Muscle of back (tissue), 11 donors: ENCODE results near the gene TSPEAR. TPM values are rescaled to one million over a fixed set of nuclear protein-coding genes. Genes with fewer than 3 reads are reported as not detected.
"Not testable (repeated sequence)": the region's sequence is repeated elsewhere in the genome, so short reads cannot be mapped to it uniquely, and the experiment has no call there.

Source experiments
- DNase-seq, 3 donors: peaks; one replicate each; pipeline versions ENCODE4 v3.0.0 to v3.0.0-alpha.2; 2013
- polyA plus RNA-seq, 10 donors: library from polyadenylated mRNA; unstranded; fragments of 120-200 nt; gene quantifications; one replicate each; pipeline ENCODE4 v1.2.1, GENCODE V29; 2013; ENCODE audit not compliant: insufficient read length in 10 of 10

TSPEAR gene
- polyA plus RNA-seq, 10 donors: 0.10 to 3.2 (median 0.22) TPM; not detected in 1

DNA sequence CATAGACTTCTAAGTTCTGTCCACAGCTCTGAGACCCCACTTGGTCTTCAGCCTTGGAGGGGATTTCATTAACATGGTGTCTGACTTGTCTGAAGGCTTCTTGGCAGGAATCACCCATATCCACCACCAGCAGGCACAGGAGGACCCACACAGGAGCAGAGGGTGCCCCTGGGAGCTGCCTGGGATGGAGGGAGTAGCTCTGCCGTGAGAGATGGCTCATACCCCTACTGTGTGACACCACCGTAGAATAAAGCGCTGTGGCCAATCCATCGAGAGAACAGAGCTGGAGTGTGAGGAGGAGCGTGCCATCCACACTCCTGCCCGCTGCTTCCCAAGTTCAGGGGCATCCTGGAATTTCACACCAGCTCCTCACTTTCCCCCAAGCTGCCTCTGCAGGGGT is 26.3 kb downstream of the TSPEAR start:
- not testable (repeated sequence) for DNase-seq

DNA sequence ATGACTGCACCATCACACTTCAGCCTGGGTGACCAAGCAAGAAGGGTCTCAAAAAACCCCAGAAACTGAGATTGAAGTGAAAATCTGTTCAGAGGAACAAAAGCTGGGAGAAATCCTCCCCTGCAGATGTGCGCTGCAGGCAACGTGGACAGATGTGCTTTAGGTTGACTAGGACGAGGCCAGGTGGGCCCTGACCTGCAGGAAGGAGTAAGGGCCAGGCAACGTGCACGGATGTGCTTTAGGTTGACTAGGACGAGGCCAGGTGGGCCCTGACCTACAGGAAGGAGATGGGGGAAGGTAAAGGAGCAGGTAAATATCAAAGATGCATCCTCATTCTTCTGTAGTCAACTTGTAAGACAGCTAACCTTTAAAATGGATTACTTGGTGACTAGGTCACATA is 26.9 kb downstream of the TSPEAR start:
- DNase-seq: no peak

- no peak for DNase-seq
Observed at GRCh38 chr21:44684077-44684476, 27.3 kb downstream of the TSPEAR start.

DNA sequence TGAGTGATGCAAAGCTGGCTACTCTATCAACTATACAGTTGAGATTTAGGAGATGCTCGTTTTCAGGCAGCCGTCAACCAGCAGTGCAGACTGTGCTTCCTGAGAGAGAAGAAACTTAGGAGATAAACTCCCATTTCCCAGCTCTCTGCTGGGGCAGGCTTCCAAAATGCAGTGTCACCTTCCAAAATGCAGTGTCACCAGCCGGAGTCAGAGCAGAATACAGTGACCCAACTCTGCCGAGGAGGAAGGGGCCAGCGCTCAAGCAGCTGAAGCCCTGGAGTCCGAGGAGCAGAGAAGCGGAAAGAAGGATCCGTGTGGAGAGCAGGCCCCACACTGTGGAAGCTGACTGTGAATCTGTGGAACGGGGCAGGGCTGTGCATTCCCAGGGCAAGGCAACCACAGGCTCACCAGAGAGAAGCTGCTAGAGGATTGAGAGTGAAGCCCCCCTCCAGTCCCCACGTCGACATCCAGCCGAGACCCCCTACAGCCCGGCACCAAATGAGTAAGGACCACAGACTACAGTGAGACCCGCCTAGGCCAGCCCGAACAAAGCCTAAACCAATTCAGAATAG is 28.7 kb downstream of the TSPEAR start:
- DNase-seq: no peak

- DNase-seq: no peak
Observed at GRCh38 chr21:44681861-44682579, 29.4 kb downstream of the TSPEAR start, which contains the start of gene KRTAP12-1. Gene KRTAP12-1 (minus strand): TSS chr21:44682163. CDS start chr21:44682123, 40 bp downstream.

DNA sequence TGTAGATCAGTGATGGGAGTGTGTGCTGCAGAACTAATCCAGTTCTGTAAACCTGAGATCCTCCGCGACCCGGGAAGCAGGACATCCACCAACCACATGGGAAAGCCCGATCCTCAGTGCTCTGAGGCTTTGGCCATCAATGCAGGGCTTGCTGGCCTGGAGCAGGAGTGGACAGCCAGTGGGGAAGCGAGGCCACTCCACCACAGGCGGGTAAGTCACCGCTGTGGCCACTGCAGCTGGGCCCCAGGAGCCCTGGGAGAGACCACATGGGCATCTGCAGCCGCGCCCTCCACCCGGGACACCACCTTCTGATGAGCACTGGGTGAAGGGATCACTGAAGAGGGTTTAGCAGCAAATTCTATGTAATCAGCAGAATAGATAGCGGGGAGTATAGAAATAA is 30.2 kb downstream of the TSPEAR start:
- DNase-seq: no peak

- no peak for DNase-seq
Observed at GRCh38 chr21:44677881-44678280, 33.5 kb downstream of the TSPEAR start.

GRCh38 chr21:44671911-44672310 is 39.5 kb downstream of the TSPEAR start:
- DNase-seq: no peak

- no peak for DNase-seq
Observed at GRCh38 chr21:44670642-44671432, 40.5 kb downstream of the TSPEAR start.

DNA sequence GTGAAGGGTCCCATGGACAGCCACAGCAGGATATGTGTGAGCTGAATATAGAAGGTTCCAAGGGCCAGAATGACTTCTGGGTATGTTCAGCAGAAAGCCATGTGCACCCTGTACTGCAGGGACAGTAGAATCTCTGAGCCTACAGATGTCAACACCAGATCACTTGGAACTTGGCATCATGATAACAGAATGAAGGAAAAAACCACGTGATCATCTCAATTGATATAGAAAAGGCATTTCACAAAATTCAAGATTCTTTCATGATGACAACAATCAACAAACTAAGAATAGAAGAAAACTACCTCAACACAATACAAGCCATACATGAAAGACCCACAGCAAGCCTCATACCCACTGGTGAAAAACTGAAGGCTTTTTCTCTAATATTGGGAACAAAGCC is 43.8 kb downstream of the TSPEAR start:
- no peak for DNase-seq

- no peak for DNase-seq
Observed at GRCh38 chr21:44666401-44667320, 44.7 kb downstream of the TSPEAR start, which contains the start of gene KRTAP12-2. Gene KRTAP12-2 (minus strand): TSS chr21:44666927. CDS start chr21:44666886, 41 bp downstream.

GRCh38 chr21:44664691-44665090 is 46.7 kb downstream of the TSPEAR start:
- no peak for DNase-seq

- DNase-seq: not testable (repeated sequence)
Observed at GRCh38 chr21:44661567-44661966, 49.8 kb downstream of the TSPEAR start.

GRCh38 chr21:44658913-44659595 is 52.3 kb downstream of the TSPEAR start:
- DNase-seq: no peak

DNA sequence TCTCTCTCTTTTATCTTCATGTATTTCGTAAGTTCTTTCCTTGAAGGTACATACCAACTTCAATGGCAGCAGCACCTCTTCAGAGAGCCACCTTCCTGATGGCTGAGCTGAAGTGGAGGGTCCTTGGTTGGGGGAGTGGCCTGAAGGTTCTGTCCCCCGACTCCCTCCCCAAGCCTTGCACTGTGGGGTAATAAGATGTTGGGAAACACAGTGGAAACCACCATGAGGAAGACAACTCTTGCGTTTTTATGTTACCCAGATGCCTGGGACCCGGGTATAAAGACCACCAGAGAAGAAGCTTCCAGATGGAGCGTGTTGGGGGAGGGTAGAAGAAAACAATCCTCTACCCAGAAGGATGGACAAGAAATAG is 52.8 kb downstream of the TSPEAR start:
- DNase-seq: no peak

GRCh38 chr21:44657635-44658540 is 53.5 kb downstream of the TSPEAR start, which contains the start of gene KRTAP12-3:
Gene KRTAP12-3 (plus strand): TSS chr21:44657932. CDS start chr21:44657980, 48 bp downstream.
- DNase-seq: no peak

- DNase-seq: no peak
Observed at GRCh38 chr21:44656868-44657267, 54.5 kb downstream of the TSPEAR start.

DNA sequence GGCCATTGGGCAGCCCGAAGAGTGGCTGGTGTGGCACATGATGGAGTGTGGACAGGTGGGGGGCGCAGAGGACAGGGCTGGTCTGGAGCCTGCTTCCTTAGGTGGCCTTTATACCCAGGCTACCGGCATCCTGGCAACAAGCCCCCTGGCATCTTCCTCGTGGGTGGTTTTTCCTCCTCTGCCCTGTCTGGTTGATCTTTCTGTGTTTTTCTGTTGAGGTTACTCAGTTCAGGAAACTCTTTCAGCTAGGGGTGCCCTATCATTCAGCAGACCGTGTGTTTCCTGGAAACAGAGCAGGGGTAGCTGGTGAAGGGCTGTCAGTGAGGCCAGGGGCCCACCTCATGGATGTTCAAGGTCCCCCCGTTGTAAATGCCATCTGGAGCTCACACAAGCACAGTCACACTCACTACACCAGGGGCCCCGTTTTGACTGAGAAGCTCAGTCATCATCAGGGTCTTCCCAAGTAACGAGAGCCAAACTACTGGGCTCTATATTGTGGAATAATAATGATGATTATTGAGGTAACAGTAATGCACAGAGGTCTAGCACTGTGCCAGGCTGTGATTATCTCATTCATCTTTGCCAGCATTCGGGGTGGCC is 56.7 kb downstream of the TSPEAR start, which contains the start of gene KRTAP12-4:
Gene KRTAP12-4, minus strand, starts transcription at position 84 of the 600 bp plus-strand sequence. Its CDS starts 45 bp downstream, at position 39.
- no peak for DNase-seq
